GM13977 (cell line): ENCODE results near the gene NPAS1.
A peak's percentile ranks its signal among the peaks of the same experiment; 100 is the strongest.

ENCODE experiments used
- DNase-seq: peaks from one replicate; pipeline ENCODE4 v3.0.0; 2012; ENCODE audit warnings: low spot score
- in situ Hi-C: fragments of 300-500 bp; cut with MboI; formaldehyde crosslinking; loops from one replicate; pipeline ENCODE4 v1.12.0; 2022; ENCODE audit warnings: low sequenced_read_pairs, low pct_unique_long_range_greater_than_20kb, mixed read lengths, inconsistent platforms; ENCODE audit not compliant: unreplicated experiment
- TF ChIP-seq, protein P1 (sequence below): IDR thresholded peaks from 2 replicates; pipeline ENCODE4 v1.5.1; 2012; ENCODE audit warnings: mild to moderate bottlenecking, control low read depth; ENCODE audit not compliant: insufficient read depth; ENCODE audit errors: extremely low read depth, missing control alignments

NPAS1 gene

DNA sequence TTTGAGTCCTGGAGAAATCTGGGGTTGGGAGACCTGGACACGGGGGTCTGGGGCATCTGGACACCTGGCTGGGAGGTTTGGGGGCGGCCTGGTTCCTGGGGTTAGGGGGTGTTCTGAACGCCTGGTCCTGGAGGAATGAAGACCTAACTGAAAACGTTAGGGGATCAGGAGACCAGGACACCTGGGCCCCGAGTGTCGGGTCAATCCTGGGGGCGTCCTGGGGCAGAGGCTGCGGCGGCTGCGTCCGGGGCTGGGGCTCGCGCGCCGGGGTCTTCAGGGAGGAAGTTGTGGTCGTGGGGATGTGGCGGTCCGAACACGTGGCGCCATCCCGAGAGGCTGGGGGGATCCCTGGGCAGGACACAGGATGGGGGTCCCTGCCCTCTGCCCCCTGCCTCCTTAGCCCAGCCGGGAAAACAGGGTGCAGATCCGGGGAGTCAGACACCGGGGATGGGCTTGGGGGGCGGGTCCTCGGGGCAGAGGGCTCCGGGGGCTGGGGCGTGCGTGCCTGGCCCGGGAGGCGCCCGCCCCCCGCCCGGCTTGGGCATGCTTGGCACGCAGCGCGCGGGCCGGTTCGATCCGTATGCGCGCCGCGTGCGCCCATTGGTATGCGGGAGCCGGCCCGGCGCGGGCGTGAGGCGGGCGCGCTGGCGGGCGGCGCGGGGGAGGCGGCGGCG lies 632 bp downstream of the NPAS1 start:
- no peak for DNase-seq
- TF ChIP-seq, protein P1, sequence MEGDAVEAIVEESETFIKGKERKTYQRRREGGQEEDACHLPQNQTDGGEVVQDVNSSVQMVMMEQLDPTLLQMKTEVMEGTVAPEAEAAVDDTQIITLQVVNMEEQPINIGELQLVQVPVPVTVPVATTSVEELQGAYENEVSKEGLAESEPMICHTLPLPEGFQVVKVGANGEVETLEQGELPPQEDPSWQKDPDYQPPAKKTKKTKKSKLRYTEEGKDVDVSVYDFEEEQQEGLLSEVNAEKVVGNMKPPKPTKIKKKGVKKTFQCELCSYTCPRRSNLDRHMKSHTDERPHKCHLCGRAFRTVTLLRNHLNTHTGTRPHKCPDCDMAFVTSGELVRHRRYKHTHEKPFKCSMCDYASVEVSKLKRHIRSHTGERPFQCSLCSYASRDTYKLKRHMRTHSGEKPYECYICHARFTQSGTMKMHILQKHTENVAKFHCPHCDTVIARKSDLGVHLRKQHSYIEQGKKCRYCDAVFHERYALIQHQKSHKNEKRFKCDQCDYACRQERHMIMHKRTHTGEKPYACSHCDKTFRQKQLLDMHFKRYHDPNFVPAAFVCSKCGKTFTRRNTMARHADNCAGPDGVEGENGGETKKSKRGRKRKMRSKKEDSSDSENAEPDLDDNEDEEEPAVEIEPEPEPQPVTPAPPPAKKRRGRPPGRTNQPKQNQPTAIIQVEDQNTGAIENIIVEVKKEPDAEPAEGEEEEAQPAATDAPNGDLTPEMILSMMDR, result no peak
- in situ Hi-C loops, result no loop called here

DNA sequence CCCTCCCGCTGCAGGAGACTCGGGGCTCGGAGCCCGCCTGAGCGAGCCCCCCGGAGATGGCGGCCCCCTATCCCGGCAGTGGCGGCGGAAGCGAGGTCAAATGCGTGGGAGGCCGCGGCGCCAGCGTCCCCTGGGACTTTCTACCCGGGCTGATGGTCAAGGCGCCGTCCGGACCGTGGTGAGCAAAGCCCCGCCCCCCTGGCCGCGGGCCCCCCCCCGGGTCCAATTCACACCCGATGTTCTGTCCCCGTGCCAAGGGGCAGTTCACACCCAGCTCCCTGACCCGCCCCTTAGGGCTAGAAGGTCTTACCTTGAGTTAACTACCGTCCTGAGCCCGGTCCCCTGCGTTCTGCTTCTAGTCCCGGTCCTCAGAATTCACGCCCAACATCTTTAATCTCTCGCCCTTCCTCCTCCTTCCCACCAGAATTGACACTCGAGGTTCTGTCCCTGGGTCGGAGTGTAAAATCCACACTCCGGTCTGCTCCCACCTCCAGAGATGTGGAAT lies 1.4 kb downstream of the NPAS1 start:
- in situ Hi-C loops, result no loop called here
- TF ChIP-seq, protein P1, result no peak
- peak; percentile 68 for DNase-seq

DNA sequence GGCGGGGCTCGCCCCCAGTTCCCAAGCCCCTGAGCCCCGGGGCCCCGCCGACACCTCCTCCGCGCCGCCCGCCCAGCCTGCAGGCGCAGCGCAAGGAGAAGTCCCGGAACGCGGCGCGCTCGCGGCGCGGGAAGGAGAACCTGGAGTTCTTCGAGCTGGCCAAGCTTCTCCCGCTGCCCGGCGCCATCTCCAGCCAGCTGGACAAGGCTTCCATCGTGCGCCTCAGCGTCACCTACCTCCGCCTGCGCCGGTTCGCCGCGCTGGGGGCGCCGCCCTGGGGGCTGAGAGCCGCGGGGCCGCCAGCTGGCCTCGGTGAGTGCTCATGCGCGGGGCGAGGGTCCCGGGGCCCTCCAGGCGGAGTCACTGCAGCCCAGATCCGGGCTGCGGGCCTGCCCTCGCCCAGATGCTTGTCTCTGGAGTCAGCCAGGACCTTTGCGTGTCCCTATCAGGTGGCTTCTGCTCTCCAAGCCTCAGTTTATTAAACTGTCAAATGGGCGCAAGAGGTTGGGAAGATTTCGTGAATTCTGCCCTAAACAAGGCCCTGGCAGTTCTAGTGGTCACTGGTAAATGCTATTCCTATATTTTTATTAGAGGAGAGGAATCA lies 2.0 kb downstream of the NPAS1 start:
- DNase-seq, result no peak
- in situ Hi-C loops, result no loop called here
- TF ChIP-seq, protein P1, result no peak

DNA sequence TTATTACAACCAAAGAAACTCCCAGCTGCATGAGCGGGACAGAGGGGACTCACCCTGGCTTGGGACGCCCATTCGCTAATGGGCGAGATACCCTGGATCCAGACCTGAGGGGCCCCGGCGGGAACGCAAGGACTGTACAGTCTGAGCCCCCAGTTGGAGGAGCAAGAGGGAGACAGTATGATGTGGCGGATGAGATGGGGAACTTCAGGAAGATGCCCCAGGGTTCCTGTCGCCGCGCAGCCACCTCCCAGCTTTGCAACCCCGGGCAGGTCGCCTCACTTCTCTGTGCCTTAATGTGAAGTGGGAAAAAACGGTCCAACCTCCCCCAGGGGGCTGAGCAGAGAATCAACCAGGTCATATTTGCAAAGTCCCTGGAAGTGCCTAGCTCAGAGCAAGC lies 2.5 kb downstream of the NPAS1 start:
- in situ Hi-C loops, result no loop called here
- DNase-seq, result no peak
- TF ChIP-seq, protein P1, result no peak

DNA sequence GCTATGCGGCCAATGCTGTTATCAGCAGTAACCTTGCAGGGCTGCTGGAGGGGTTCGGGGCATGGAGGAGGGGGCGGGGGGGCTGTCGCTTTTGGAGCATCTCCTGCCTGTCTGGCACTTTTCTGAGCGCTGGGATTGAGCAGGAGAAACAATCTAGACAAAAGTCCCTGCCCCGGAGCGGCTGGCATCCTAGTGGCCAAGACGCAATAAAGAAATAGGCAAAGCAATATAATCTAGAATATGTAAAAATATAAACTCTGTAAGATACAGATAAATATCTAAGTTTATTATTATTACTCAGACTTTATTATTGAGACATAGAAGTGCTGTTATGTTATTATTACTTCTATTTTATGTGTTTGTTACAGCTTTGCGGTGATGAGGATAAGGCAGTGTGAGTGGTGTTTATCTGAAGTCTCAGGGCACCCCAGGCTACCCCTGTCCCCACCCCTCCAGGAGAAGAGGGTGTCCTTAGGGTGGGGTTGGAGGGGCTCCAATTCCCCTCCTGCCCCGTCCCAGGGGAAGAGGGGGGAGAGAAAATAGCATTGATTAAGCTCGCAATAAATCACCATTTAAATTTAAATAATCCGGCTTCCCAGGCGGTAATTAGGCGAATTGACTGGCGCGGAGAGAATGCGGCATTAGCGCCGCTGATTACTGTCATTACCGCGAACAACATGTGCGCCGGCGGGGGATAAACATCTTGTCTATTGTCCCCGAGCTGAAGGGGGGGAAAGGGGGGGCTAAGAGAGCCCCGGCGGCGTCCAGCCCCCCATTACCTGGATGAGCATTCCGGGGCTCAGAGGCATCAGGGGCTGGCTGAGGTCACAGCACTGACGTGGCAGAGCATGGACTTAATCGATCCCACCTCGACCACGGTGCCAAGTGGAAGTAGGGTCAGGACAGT lies 3.2 kb downstream of the NPAS1 start:
- TF ChIP-seq, protein P1, result no peak
- DNase-seq, result no peak
- in situ Hi-C loops, result no loop called here

DNA sequence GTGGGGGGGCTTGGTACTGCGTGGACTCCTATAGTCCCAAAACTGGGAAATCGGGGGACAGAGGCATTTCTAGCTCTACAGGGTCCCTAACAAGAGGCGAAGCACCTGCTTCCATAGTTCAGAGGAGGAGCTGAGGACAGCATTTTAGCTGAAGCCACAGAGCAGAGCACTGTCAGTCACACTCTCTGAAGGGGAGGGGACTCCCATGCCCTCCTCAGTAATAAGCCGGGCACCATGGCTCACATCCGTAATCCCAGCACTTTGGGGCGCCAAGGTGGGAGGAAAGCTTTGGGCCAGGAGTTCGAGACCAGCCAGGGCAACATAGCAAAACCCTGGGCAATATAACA lies 3.8 kb downstream of the NPAS1 start:
- in situ Hi-C loops, result no loop called here
- DNase-seq, result no peak
- TF ChIP-seq, protein P1, result no peak
